SK-N-MC (cell line): Measurements from ENCODE around the gene B4GALT2.

ENCODE experiments used
- DNase-seq: peaks from one replicate; pipeline ENCODE4 v3.0.0-alpha.2; 2011; ENCODE audit warnings: low read depth, low spot score
- H3K27ac ChIP-seq: fragments of 200-600 bp; sonication (generic); 2 replicates; pipeline ENCODE4 v1.5.1; 2016; ENCODE audit warnings: mixed run types
- H3K36me3 ChIP-seq: fragments of 200-600 bp; sonication (generic); 2 replicates; pipeline ENCODE4 v1.6.1; 2017; ENCODE audit warnings: antibody characterized with exemption, low read length, mixed read lengths; ENCODE audit not compliant: insufficient read depth
- H3K4me3 ChIP-seq: fragments of 200-600 bp; sonication (generic); 2 replicates; pipeline ENCODE4 v1.5.1; 2016
- H3K9ac ChIP-seq: fragments of 200-600 bp; sonication (generic); 2 replicates; pipeline ENCODE4 v1.8.0; 2017; ENCODE audit warnings: mixed run types, mixed read lengths; ENCODE audit not compliant: insufficient read length
- H3K9me3 ChIP-seq: fragments of 200-600 bp; sonication (generic); 2 replicates; pipeline ENCODE4 v1.6.1; 2017; ENCODE audit warnings: low read depth, mild to moderate bottlenecking, antibody characterized with exemption, low read length, moderate library complexity, mixed read lengths
- EZH2 ChIP-seq: fragments of 200-600 bp; sonication (generic); IDR thresholded peaks from one replicate; pipeline ENCODE4 v1.6.1; 2017; ENCODE audit warnings: antibody characterized with exemption
- FOXP2 ChIP-seq: optimal IDR thresholded peaks from 2 replicates; pipeline ENCODE3; 2011; ENCODE audit warnings: mild to moderate bottlenecking, moderate library complexity; ENCODE audit not compliant: insufficient read depth; ENCODE audit errors: extremely low read length, control extremely low read depth
- POLR2AphosphoS5 ChIP-seq: IDR thresholded peaks from 2 replicates; pipeline ENCODE4 v1.6.1; 2012; ENCODE audit warnings: mild to moderate bottlenecking, low read depth, low read length, borderline replicate concordance

The B4GALT2 gene

DNA sequence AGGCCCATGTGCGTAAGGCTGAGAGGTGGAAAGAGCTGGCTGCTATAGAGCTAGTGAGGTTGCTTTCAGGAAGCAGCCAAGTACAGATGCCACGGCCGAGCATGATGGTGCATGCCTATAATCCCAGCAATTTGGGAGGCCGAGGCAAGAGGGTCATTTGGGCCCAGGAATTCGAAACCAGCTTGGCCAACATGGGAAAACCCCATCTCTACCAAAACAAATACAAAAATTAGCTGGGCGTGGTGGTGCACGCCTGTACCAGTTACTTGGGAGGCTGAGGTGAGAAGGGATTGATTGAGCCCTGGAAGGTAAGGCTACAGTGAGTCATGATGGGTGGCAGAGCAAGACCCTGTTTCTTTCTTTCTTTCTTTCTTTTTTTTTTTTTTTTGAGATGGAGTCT lies 15.1 kb downstream of the B4GALT2 start:
- Histone ChIP-seq H3K36me3 (no peaks in the 10 kb centered on the region; the same call in 1 of the 2 replicates), H3K9me3 (no peaks in the 10 kb centered on the region), H3K4me3 (no peak overlapping the region), H3K9ac (no peak overlapping the region), H3K27ac (no peak overlapping the region)
- DNase-seq: no peak
- TF ChIP-seq POLR2AphosphoS5 (no peak), FOXP2 (no peak), EZH2 (no peak)

DNA sequence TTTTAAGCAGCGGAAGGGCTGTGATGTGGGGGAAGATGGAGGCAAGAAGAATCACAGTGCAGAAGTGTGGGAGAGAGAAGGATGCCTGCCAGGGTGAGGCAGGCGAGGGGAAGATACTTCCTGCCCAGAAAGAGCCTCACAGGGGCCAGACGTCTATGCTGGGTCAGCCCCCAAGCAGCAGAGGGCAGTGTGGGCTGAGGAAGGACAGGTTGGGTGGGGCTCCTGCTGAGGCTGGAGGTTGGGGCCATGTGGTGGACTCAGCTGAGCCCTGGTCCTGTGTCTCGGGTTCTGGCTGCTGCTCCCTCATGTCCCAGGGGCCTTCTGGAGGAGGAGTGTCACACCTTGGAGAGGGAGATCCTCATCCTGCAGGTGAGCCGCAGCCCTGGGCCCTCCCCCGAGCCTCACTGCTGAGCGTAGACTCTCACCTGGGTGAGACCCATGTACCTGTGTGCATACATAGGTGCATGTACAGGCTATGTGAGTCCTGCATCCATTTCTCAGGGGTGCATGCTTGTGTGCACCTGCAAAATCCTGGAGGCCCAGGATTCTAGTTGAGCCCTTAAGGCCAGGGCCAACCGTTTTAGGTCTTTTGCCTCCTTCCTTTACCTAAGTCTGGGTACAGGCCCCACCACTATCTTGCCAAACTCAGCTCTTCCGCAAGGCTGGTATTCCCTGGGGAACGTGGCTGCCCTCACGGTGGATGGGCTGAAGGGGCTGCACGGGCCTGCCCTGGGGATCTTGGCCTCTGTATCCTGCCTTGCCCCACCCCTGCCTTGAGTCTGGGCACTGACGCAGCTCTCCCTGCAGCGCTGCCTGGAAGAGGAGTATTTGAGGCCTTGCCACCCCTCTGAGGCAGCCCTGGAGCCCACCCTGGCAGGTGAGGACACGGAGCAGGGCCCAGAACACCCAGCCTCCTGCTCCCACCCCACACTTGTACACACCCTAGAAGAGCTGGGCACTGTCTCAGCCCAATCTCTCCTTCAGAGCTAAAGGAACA lies 16.1 kb downstream of the B4GALT2 start:
- no peak overlapping the region for H3K9ac ChIP-seq
- TF ChIP-seq POLR2AphosphoS5: no peak
- TF ChIP-seq EZH2: no peak
- TF ChIP-seq FOXP2: no peak

DNA sequence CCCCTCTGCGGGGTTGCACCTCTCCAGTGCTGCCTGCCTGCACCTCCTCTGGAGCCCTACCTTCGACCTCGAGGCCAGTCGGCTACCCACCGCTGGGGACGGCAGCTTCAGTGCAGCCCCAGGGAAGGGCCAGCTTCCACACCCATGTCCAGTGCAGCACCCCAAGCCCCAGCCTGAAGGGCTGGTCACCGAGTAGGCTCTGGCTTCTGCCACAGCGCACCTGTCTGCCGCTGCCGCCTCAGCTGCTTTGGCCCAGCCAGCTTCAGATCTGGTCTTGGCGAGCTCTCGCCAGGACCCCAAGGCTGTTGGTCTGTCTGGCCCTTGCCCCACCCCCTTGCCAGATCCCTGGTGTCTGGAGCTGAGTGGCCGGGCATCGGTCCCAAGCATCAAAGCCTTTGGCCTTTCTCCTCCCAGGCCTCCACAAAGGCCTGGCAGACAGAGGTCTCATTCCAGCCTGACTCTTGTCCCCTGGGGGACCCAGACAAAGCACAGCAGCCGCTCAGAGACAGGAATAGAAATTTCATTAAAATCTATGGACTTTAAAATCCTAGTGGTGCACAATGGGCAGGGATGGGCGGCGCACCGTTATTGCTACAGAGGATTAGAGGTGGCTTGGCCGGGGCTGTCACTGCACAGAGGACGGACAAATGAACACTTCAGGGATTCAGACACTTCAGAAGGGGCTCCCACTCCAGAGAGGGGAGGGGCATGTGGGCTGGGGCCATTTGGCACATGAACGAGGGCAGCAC lies 17.1 kb downstream of the B4GALT2 start:
- TF ChIP-seq FOXP2: no peak
- no peak for TF ChIP-seq EZH2
- no peak for TF ChIP-seq POLR2AphosphoS5
- no peak overlapping the region for H3K27ac ChIP-seq
- DNase-seq: no peak
- H3K4me3 ChIP-seq: no peak overlapping the region
- no peaks in the 10 kb centered on the region for H3K9me3 ChIP-seq
- H3K36me3 ChIP-seq: peaks cover 10% of the 10 kb centered on the region; the same call in 1 of the 2 replicates
- no peak overlapping the region for H3K9ac ChIP-seq

More for the DNA sequence above, 16.1 kb downstream of the B4GALT2 start:
- no peak for DNase-seq
- Histone ChIP-seq H3K9me3 (no peaks in the 10 kb centered on the region), H3K27ac (no peak overlapping the region), H3K4me3 (no peak overlapping the region), H3K36me3 (no peaks in the 10 kb centered on the region; the same call in 1 of the 2 replicates)

DNA sequence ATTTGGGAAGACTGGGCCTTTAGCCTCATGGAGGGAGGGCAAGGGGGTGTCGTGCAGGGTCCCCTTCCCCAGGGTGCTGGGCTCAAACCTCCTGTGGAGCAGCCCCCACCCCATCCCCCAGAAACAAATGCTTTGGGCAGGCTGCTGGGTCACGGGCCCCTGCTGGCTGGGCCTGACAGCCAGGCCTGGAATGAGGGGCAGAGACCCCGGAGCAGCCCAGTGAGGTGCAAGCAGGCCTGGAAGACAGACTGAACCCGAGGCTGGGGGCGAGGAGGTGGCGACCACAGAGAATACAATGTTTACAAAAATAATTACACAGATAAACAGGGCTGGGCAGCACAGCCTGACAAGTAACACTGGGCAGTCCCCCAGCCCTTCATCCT lies 17.7 kb downstream of the B4GALT2 start:
- DNase-seq: no peak
- no peak overlapping the region for H3K9ac ChIP-seq
- peaks cover 13% of the 10 kb centered on the region; the same call in 1 of the 2 replicates for H3K36me3 ChIP-seq
- no peak for TF ChIP-seq FOXP2
- TF ChIP-seq POLR2AphosphoS5: no peak
- no peak for TF ChIP-seq EZH2
- no peak overlapping the region for H3K27ac ChIP-seq
- no peak overlapping the region for H3K4me3 ChIP-seq
- H3K9me3 ChIP-seq: no peaks in the 10 kb centered on the region

DNA sequence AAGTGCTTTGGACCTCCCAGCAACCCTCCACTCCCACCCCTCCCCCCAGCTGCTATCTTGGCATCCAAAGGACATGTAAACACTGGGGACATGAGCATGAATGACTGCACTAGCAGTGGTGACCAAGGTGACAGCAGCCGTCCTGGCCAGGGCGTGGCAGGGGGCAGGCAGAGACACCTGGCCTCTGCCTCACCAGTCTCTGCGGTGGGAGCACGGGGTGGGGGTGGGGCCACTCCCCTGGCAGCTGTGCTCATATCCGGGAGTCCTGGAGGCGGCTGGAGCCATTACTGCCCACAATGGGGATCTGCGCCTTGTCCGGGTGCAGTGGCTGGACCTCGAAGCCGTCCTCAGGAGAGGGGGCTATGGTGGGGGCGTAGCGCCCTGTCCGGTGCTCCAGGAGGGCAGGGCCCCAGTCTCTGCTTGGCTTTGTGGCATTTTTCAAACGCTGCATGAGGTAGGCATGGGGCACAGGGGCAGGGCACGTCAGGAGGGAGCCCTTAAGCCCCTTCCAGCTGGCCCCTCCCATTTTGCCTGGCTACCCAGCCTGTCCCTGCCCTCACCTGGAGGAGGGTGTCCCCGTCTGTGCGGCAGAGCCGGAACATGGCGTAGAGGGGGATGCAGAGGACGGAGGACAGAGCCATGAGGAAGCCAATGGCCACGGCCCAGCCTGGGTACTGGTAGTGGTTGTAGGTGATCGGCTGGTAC lies 18.4 kb downstream of the B4GALT2 start:
- H3K4me3 ChIP-seq: no peak overlapping the region
- H3K9ac ChIP-seq: no peak overlapping the region
- DNase-seq: no peak
- H3K27ac ChIP-seq: no peak overlapping the region
- TF ChIP-seq POLR2AphosphoS5 (no peak), EZH2 (no peak), FOXP2 (no peak)
- peaks cover 17% of the 10 kb centered on the region; the same call in 1 of the 2 replicates for H3K36me3 ChIP-seq
- H3K9me3 ChIP-seq: no peaks in the 10 kb centered on the region

DNA sequence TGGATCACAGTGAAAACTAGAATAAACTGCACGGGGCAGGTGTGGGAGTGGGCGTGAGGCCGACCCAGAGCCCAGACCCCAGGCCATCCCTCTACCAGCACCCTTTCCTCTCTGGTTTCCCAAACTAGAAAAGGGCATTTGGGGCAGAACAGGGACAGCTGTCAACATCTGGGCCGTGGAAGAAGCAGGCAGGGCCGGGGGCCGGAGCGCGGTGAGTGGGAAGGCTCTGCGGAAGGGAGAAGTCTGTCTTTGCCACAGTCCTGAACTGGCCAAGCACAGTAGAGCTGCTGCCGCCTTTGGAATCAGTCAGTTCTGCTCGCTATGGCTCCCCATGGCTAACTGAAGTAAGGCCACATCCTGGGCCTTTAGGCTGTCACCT lies 19.0 kb downstream of the B4GALT2 start:
- Histone ChIP-seq H3K9me3 (no peaks in the 10 kb centered on the region), H3K36me3 (peaks cover 21% of the 10 kb centered on the region; the same call in 1 of the 2 replicates), H3K27ac (no peak overlapping the region), H3K4me3 (no peak overlapping the region), H3K9ac (no peak overlapping the region)
- TF ChIP-seq FOXP2 (no peak), EZH2 (no peak), POLR2AphosphoS5 (no peak)
- DNase-seq: no peak

DNA sequence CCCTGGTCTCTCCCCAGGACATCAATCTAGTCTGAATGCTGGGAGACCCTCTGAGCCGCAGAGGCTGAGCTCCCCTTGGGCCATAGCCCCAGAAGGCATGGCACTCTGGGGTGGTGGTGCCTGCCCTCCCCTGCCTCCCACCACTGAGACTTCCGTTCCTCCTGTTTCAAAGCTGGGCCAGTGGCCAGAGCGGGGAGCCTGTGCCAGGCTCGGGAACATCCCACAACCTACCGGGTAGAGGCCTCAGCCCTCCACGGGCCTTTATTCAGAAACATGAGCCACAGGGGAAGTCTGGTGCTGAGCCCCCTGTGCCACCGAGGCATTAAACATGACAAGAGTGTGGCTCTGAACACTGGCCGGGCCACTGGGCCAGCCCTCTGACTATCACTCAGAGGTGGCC lies 20.4 kb downstream of the B4GALT2 start:
- no peak overlapping the region for H3K4me3 ChIP-seq
- no peaks in the 10 kb centered on the region for H3K9me3 ChIP-seq
- TF ChIP-seq FOXP2 (no peak), POLR2AphosphoS5 (no peak), EZH2 (no peak)
- H3K9ac ChIP-seq: no peak overlapping the region
- peaks cover 25% of the 10 kb centered on the region; the same call in 1 of the 2 replicates for H3K36me3 ChIP-seq
- no peak for DNase-seq
- H3K27ac ChIP-seq: no peak overlapping the region
